T-helper 1 cell treated with Interleukin-12 subunit alpha and Interleukin-12 subunit beta and Interleukin-4 antibody, amounts not matched to agents 30 ng/mL and 1 ng/mL, for 36 hours (primary cell): ENCODE data around the gene TCFL5. TPM values are rescaled to one million over a fixed set of nuclear protein-coding genes. Genes with fewer than 3 reads are reported as not detected.

Experiments used
- intact Hi-C: fragments of 100-400 bp; cut with micrococcal nuclease; formaldehyde crosslinking; loops from one replicate; pipeline ENCODE4 v1.15.1; 2024
- total RNA-seq: library from RNA; stranded (reverse); gene quantifications from 2 replicates; pipeline ENCODE4 v1.2.3, GENCODE V29; 2022

The TCFL5 gene
- total RNA-seq, 1 donor from 2014 or later, result 4.5 TPM

DNA sequence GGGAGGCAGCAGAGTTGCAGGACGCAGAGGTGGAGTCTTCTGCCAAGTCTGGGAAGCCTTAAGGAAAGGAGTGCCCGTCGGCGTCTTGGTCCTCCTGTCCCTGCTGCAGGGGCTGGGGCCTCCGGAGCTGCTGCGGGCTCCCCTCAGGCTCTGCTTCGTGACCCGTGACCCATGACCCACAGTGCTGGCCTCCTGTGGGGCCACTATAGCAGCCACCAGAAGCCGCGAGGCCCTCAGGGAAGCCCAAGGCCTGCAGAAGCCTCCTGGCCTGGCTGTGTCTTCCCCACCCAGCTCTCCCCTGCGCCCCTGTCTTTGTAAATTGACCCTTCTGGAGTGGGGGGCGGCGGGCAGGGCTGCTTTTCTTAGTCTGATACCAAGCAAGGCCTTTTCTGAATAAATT, 48.0 kb downstream of the TCFL5 start:
- intact Hi-C loops, result no loop called here

DNA sequence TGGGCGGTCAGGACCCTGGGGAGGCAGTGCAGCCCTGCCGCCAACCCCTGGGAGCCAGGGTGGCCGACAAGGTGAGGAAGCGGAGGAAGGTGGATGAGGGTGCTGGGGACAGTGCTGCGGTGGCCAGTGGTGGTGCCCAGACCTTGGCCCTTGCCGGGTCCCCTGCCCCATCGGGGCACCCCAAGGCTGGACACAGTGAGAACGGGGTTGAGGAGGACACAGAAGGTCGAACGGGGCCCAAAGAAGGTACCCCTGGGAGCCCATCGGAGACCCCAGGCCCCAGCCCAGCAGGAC, 48.8 kb downstream of the TCFL5 start:
- intact Hi-C loops, result no loop called here

DNA sequence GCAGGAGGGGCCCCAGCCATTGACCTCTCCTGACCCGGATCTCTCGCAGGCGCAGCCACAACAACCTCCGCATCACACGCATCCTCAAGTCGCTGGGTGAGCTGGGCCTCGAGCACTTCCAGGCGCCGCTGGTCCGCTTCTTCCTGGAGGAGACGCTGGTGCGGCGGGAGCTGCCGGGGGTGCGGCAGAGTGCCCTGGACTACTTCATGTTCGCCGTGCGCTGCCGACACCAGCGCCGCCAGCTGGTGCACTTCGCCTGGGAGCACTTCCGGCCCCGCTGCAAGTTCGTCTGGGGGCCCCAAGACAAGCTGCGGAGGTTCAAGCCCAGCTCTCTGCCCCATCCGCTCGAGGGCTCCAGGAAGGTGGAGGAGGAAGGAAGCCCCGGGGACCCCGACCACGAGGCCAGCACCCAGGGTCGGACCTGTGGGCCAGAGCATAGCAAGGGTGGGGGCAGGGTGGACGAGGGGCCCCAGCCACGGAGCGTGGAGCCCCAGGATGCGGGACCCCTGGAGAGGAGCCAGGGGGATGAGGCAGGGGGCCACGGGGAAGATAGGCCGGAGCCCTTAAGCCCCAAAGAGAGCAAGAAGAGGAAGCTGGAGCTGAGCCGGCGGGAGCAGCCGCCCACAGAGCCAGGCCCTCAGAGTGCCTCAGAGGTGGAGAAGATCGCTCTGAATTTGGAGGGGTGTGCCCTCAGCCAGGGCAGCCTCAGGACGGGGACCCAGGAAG, 49.3 kb downstream of the TCFL5 start:
- intact Hi-C loops, result no loop called here

DNA sequence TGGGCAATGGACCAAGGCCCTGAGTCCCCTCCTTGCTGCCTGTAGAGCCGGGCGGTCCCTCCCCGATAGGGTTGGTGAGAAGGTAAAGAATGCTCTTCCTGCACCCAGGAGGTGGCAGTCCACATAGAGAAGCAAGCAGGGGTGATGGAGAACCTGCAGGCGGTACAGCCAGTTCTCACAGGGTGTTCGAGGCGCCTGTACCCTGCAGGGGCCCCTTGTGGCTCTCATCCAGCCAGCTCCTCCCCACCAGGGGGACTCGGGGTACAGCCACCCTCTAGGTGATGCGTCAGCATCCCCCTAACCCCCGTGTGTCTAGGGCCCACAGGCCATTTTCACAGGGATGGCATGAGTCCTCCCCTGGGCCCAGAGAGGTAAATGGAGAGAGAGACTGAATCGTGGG, 49.9 kb downstream of the TCFL5 start:
- intact Hi-C loops, result no loop called here

DNA sequence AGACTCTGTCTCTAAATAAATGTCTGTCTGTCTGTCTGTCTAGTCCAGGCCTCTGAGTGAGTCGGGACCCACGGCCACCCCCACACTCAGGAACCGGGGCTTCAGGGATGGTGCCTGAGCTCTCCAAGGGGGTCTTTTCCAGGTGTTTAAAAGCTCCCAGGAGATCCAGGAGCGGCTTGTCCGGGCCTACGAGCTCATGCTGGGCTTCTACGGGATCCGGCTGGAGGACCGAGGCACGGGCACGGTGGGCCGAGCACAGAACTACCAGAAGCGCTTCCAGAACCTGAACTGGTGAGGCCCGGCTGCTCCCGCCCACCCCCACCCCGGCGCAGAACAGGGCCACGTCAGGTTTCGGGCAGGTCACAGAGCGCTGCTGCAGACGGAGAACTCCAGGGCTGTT, 50.3 kb downstream of the TCFL5 start:
- intact Hi-C loops, result no loop called here

DNA sequence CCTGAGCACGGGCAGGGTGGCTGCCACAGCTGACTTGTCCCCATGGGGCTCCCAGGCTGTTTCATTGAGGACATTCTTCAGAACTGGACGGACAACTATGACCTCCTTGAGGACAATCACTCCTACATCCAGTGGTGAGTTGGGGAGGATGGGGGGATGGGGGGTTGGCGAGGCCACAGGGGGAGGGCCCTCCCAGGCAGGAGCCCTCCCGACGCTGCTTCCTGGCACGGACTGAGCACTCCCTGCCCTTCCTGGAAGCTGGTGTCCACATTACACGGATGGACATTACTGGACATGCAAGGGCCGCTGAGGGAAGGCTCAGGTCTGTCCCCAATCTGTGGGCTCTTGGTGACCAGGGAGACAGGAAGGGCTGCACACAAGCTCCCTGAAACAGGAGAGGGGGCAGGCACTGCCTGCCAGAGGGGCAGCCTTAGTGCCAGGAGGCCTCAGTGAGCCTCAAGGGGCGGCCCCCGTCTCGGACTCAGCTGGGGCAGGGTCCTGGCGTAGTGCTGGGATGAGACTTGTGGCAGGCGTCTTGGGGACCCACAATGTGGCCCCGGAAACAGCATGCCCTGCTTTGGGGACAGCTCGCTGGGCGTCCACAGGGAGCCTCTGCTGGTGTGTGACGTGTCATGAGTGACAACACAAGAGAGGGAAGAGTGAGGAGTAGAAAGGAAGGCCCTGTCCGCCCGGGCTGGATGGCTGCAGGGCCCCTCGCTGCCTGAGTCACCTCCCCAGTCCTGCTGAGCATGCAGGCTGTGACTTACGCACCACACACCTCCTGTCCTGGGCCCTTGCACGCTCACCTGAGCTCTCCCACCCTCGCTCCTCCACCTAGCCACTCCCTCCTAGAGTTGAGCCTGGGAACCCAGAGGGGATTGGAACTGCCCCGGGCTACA, 51.8 kb downstream of the TCFL5 start:
- intact Hi-C loops, result loop anchor here (5.0 kb wide), 1 partner anchor 507 kb away; the partner anchor contains the start of gene ADRM1

DNA sequence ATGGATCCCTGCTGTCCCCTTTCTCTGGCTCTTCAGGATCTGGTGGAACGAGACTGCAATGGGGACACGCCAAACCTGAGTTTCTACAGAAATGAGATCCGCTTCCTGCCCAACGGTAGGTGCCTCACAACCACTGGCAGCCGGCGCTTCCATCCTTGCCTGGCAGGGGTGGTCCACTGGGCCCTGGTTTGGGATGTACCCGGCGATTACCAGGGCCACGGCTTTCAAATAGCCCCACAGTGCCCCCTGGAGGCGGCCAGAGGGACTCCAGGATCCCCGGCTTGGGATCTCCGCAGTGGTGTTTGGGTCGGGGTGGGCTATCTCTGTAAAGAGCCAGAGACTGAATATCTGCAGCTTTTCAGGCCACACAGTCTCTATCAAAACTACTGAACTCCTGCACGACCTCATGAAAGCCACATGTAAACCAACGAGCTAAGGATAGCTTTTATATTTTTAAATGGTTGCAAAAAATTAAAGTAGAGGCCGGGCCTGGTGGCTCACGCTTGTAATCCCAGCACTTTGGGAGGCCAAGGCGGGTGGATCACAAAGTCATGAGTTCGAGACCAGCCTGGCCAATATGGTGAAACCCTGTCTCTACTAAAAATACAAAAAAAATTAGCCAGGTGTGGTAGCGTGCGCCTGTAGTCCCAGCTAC, 53.3 kb downstream of the TCFL5 start:
- intact Hi-C loops, result loop anchor here (1.0 to 5.0 kb wide), 4 partner anchors 68 to 506 kb away; partner anchors contain the start of gene ADRM1

DNA sequence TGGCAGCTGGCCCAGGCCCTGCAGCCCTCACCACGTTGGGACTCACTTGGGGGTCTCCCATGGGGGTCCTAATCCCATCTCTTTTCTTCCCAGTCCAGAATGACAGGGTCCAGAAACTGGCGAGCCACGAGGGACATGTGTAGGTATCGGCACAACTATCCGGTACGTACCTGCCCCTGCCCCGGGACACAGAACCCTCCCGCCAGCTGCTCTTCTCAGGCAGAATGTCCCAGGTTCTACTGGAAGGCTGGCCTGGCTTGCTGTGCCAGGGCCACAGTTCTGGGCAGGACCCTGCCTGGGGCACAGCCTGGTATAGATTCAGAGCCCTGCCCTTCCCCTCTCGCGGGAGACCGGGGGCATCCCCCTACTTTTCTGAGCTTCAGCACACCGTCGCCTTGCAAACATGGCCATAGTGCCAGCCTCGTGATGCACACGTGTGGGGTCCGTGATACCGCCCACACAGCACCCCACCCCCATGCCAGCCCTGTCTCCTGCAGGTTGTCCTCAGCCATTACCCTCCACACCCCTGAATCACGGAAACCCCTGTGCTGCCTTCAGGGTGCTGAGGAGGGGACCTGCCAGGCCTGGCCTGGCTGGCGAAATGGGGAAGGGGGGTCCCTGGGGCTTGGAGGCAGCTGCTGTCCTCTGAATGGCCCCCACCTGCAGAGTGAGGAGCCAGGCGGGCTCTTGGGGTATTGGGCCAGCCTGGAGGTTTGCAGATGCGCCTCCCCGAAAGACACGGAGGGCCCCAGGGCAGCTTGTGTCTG, 54.0 kb downstream of the TCFL5 start:
- intact Hi-C loops, result loop anchor here (1.0 to 5.0 kb wide), 4 partner anchors 67 to 505 kb away; partner anchors contain the start of gene ADRM1

DNA sequence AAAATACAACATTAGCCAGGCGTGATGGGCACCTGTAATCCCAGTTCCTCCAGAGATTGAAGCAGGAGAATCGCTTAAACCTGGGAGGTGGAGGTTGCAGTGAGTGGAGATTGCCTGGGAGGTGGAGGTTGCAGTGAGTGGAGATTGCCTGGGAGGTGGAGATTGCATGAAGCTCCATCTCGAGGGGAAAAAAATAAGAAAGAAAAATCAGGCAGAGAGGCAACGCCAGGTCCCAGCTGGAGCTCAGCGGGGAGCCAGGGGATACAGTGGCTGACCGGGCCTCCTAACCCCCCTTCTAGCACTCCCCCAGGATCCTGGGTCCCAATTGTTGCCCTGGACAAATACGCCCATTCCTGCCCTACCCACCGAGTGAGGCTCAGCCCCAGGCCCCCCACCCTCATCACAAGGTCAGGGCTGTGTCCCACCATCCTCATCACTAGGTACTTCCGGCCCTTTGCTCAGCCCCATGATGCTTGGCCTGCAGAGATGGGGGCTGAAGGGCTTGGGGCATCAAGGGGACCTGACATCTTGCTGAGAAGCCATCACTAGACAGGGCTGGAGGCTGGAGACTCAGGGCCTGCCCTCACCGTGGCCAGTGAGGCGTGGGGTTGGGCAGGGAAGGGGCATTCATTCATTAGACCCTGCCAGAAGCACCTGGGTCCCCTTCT, 55.1 kb downstream of the TCFL5 start:
- intact Hi-C loops, result loop anchor here (5.0 kb wide), 1 partner anchor 504 kb away; the partner anchor contains the start of gene ADRM1

DNA sequence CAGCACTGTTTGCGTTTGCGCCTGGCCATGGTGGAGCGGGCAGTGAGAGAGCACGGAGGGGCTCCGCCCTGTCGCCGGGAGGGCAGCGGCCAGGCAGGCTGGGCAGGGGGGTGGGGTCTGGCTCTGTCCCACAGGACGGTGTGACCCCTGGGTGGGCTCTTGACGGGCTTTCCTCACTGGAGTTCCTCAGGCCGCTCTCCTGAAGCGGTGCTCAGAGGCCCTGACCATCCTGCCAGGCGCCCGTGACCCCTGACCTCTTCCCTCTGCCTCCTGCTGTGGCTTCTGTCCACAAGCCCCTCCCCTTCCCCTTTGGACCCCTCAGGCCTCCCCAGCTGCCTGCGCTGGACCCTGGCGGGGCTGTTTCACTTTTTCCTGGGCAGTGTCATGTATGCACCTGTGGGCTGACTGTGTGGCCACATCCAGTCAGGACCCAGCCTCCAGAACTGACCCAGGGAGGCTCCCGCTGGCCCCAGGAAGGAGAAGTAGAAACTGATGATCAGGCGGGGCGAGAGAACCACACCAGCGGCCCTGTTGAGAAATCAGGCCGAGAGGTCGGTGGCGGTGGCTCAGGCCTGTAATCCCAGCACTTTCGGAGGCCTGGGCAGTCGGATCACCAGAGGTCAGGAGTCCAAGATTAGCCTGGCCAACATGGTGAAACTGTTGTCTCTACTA, 55.8 kb downstream of the TCFL5 start:
- intact Hi-C loops, result loop anchor here (5.0 kb wide), 1 partner anchor 504 kb away; the partner anchor contains the start of gene ADRM1

DNA sequence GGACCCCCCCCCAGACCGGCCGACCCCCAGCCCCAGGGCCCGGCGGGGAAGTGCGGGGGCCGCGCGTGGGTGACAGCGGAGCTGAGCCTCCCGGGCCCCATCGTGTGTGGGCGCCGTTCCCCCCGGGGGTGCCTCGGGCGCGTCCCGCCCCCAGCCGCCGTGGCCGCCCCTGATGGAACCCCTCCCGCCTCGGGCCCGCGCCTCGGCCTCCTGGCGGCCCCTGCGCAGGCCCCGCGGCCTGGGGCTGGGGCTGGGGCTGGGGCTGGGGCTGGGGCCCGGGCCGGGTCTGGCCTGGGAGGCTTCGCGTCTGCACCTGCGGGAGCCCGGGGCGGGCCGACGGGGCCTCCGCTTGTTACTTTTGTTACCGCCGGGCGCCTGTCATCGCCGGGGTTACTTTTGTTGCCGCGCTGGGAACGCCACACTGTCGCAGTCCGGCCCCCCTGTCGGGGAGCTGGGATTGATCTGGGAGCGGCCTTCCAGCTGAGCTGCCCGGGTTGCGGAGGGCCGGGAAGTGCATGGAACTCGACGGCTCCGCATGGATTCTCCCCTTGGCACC, 56.4 kb downstream of the TCFL5 start:
- intact Hi-C loops, result loop anchor here (5.0 kb wide), 1 partner anchor 503 kb away; the partner anchor contains the start of gene ADRM1

DNA sequence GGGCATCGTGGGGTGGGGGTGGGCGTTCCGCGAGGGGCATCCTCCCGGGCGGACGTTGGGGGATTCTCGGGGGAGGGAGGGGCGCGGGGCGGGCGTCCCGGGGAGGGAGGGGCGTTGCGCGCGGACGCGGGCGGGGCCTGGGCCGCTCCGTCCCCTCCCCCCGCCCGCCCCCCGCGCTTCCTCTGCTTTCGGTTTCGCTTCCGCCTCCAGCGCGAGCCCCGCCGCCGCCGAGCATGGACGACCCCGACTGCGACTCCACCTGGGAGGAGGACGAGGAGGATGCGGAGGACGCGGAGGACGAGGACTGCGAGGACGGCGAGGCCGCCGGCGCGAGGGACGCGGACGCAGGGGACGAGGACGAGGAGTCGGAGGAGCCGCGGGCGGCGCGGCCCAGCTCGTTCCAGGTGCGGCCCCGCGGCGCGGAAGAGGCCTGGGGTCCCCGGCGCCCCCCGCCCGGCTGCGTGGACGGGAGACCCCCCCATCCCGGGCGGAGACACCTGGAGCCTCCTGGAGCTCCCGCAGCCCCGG, 56.9 kb downstream of the TCFL5 start, which contains the start of gene OGFR:
TSS of gene OGFR (plus strand) at position 209 of the 528 bp plus-strand sequence. CDS start at position 234, 25 bp downstream.
- intact Hi-C loops, result loop anchor here (1.0 to 5.0 kb wide), 4 partner anchors 10 to 566 kb away; partner anchors contain the start of genes ADRM1, DIDO1 and OSBPL2

DNA sequence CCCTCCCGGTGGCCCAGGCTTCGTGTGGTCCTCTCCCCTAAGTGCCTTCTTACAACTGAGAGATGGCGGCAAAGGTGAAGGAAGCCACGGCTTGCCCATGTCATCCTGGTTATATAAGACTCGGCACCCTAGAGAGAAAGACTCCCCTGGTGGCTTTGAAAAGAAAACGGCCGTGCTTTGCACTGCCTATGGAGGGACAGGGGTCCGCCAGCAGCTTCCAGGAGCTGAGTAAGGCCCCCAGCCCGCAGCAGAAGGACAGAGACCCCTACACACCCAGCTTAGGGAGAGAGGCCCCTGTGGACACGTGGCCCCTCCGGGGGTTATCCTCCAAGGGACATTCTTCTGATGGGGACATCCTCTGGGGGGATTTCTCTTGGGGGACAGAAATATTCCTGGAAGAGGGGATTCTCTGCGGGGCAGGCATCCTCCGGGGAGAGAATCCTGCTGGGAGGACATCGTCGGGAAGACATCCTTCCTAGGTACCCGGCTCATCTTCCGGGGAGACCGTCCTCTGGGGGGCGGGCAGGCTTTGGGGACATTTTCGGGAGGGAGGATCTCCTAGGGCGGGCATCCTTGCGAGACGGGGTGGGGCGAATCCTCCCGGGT, 57.5 kb downstream of the TCFL5 start:
- intact Hi-C loops, result loop anchor here (1.0 to 5.0 kb wide), 3 partner anchors 10 to 566 kb away; partner anchors contain the start of genes DIDO1 and OSBPL2

DNA sequence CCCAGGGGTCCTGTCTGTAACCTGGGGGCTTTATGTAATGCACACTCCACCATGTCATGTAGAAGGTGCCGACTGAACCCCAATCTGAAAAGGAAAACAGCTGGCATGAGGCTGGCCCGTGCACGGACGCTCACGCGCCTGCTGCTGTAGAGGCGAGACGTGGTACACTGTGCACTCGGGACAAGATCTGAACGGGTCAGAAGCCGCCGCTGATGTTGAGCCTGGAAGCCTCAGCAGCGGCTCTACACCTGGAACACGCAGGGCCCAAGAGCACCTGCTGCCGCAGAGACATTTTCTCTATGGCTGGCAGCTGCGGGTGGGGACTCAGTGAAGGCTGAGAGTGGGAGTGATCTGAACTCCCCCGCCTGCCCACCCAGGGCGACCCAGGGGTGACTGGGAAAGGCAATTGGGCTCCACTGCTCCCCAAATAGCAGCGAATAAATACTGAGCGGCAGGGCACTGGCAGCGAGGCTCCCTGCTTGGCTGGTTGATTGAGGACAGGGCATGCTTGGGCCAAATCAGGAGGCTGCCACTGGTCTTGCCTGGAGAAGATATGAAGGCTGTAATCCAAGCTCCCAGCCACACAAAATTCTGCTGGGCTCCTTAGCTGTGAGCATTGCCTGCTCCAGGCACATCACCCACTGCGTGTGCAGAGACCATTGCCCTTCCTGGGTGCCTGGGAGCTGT, 59.5 kb downstream of the TCFL5 start:
- intact Hi-C loops, result loop anchor here (5.0 kb wide), 1 partner anchor 125 kb away; the partner anchor contains the start of gene DIDO1

DNA sequence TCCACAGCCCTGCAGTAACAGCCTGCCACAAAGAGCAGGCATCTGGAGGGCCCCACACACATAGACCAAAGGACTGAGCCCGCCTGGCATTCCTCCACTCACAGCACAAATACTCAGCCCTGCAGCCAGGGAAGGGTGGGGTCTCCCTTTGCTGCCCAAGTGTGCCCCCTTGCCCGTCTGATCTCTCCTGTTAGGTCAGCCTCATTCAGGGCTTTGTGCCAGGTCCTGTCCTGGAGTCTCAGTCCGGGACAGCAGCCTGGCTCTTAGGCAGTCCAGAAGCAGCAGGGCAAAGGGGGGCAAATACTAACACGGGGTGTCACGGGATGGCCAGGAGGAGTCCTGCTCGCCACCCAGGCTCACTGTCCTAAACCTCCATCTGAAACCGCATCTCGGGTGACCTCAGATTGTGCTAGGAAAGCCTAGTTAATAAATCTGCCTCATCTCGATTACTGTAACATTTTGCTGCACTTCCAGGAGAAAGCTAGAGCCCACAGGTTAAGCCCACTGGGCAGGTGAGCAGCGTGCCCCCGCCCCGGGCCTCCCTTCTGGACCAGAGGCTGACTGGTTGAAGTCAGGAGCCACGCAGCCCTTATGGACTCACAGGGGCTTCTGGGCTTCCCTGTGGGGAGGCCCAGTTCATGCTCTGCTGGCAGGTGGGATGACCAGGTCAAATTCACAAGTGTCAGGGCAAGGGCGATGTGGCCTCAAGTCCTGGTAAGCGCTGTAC, 60.2 kb downstream of the TCFL5 start:
- intact Hi-C loops, result loop anchor here (5.0 kb wide), 1 partner anchor 126 kb away; the partner anchor contains the start of gene DIDO1

DNA sequence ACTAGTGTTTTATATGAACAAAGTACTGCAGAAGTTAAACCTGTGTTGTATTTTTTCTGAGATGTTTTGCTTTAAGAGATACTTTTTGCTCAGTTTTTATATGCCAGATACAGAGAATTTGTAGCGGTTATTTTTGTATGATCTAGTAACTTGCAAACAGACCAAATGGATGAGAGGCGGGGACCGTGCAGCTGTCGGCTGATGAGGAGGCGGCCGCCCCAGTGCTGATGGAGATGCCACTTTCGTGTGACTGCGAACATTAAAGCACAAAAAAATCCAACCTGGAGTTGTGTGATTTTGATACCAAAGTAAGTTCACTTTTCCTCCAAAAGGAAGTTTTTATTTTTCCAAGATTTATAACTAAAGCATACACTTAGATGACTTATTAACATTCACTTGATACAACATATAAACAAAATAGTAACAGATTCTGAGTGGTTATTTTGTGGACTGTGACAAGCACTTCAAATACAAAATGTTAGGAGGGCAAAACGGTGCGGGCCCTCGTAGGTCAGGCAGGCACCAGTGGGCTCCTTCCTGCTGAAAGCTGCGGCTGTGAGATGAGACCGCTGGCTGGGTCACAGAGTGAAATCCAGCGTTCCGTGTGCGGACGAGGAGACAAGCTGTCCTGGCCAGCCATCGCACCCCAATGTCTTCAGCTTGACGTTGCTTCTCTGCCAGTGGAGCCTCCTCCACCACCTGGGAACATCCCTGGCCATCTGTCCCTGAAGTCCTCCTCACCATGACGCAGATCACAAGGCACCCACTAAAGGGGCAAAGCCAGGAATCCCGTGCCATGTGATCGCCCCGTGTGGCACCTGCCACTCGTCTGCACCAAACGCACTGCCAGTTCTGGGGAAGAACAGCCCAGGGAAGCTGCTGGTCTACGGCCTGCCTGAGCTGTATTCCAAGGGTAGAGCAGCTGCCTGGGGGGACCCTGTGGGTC, 61.0 kb downstream of the TCFL5 start:
- intact Hi-C loops, result loop anchor here (5.0 kb wide), 1 partner anchor 127 kb away; the partner anchor contains the start of gene DIDO1
